Smooth muscle cell (in vitro differentiated cells): ENCODE measurements around the gene ZNF697. TPM values are rescaled to one million over a fixed set of nuclear protein-coding genes. Genes with fewer than 3 reads are reported as not detected.
"Not testable (repeated sequence)": the region's sequence is repeated elsewhere in the genome, so short reads cannot be mapped to it uniquely, and the experiment has no call there.

Source experiments
- DNase-seq: peaks from one replicate; lab custom pipeline; 2025; ENCODE audit not compliant: unreplicated experiment; lab: John Stamatoyannopoulos, UW
- H2AFZ ChIP-seq: fragments of 200-600 bp; sonication (generic); 2 replicates; pipeline ENCODE4 v1.6.0; 2016; ENCODE audit warnings: antibody characterized with exemption, low read depth, mild to moderate bottlenecking
- H3F3A ChIP-seq: fragments of 200-600 bp; sonication (generic); 2 replicates; pipeline ENCODE4 v1.6.0; 2017; ENCODE audit warnings: antibody characterized with exemption, low read depth
- H3K27ac ChIP-seq: fragments of 200-600 bp; sonication (generic); 2 replicates; pipeline ENCODE4 v1.5.1; 2016; ENCODE audit warnings: low read depth, mild to moderate bottlenecking
- H3K27me3 ChIP-seq: fragments of 200-600 bp; sonication (generic); 2 replicates; pipeline ENCODE4 v1.6.1; 2016; ENCODE audit warnings: low read depth, mild to moderate bottlenecking
- H3K36me3 ChIP-seq: fragments of 200-600 bp; sonication (generic); 2 replicates; pipeline ENCODE4 v1.5.1; 2016; ENCODE audit warnings: low read depth
- H3K4me1 ChIP-seq: fragments of 200-600 bp; sonication (generic); 2 replicates; pipeline ENCODE4 v1.5.1; 2016; ENCODE audit warnings: low read depth
- H3K4me2 ChIP-seq: fragments of 200-600 bp; sonication (generic); 2 replicates; pipeline ENCODE4 v1.6.0; 2016; ENCODE audit warnings: mild to moderate bottlenecking
- H3K4me3 ChIP-seq: fragments of 200-600 bp; sonication (generic); 2 replicates; pipeline ENCODE4 v1.5.1; 2016; ENCODE audit warnings: mild to moderate bottlenecking
- H3K79me2 ChIP-seq: fragments of 200-600 bp; sonication (generic); 2 replicates; pipeline ENCODE4 v1.6.0; 2016; ENCODE audit warnings: low read depth, mild to moderate bottlenecking
- H3K9ac ChIP-seq: fragments of 200-600 bp; sonication (generic); 2 replicates; pipeline ENCODE4 v1.6.0; 2016; ENCODE audit warnings: low read depth
- H3K9me3 ChIP-seq: fragments of 200-600 bp; sonication (generic); replicated peaks from 2 replicates; pipeline ENCODE4 v1.5.1; 2016; ENCODE audit warnings: low read depth
- H4K20me1 ChIP-seq: fragments of 200-600 bp; sonication (generic); 2 replicates; pipeline ENCODE4 v1.6.0; 2016; ENCODE audit warnings: low read depth
- CTCF ChIP-seq: fragments of 200-600 bp; sonication (generic); IDR thresholded peaks from 2 replicates; pipeline ENCODE4 v1.5.1; 2017; ENCODE audit warnings: borderline replicate concordance, mild to moderate bottlenecking, antibody characterized with exemption; ENCODE audit not compliant: insufficient read depth, poor library complexity, severe bottlenecking
- WGBS: methylation state at CpG from one replicate; pipeline ENCODE4 v1.1.7; 2016; ENCODE audit warnings: low lambda C conversion rate; 5-methylcytosine and 5-hydroxymethylcytosine counted together
- polyA plus RNA-seq: library from polyadenylated mRNA; unstranded; fragments of >200 nt; fragmentation: Nextera tagmentation; extraction: Ambion mirVana; gene quantifications from 2 replicates; pipeline ENCODE4 v1.2.1, GENCODE V29; 2016
- total RNA-seq: library from RNA; depleted of rRNA; stranded (reverse); fragments of >200 nt; gene quantifications from 2 replicates; pipeline ENCODE4 v1.2.3, GENCODE V29; 2014

Gene ZNF697
- total RNA-seq (18.5 and 20.0 TPM in 2 replicates), polyA plus RNA-seq (1.5 and 2.2 TPM in 2 replicates)

DNA sequence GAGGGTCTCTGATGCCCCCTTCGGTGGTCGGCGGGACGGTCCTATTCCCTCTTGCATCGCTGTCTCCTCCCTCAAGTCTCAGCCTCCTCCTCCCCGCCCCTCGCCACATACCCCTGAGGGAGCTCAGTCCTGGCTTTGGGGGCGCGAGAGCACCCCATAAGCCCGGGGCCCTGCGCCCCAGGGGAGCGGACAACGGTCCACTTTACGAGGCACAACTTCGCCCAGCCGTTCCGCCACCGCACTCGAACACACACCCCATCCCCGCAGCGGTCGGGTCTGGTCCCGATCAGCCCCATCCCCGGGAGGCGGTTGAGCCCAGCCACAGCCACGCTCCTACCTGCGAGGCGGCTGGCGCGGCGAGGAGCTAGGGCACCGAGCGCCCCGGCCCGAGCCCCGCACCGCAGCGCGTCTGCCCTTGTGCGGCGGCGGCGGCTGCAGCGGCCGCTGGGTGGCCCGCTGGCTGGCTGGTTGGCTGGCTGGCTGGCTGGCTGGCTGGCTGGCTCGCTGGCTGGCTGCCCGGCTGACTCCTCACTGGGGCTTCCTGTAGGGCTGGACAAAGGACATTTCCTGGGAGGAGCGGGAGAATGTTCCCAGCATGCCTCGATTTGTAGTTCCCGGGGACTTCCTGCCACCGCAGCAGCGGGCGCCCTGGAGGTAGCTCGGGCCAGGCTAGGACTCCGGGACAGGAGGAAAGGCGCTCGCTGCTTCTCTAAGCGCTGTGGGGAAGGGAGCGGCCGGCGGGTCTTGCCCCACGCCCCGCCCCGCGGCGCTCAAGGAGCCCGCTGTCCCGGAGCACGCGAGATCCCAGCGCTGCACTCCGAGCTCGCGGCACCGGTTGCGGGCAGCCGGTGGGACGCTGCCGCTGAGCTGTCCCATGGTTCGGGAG lies at the start of gene ZNF697:
Gene ZNF697 (minus strand): TSS at position 533 of the 886 bp plus-strand sequence. CDS start 22,166 bp downstream, outside the sequence.
- DNase-seq = peak; percentile 84
- H3K9ac ChIP-seq = peak within 1 kb of the TSS; percentile 98
- WGBS = under 1% methylated on average over 78 of the region's 81 CpGs
- peaks cover 4% of the 10 kb centered on the region for H3F3A ChIP-seq
- TF ChIP-seq CTCF = peak; percentile 16
- peaks cover 26% of the 10 kb centered on the region for H4K20me1 ChIP-seq
- H3K27me3 ChIP-seq = no peaks in the 10 kb centered on the region
- H3K4me2 ChIP-seq = peak within 1 kb of the TSS; percentile 92
- H3K4me3 ChIP-seq = peak within 1 kb of the TSS; percentile 94
- no peaks in the 10 kb centered on the region for H3K36me3 ChIP-seq
- peaks cover 17% of the 10 kb centered on the region for H3K4me1 ChIP-seq
- no peaks in the 10 kb centered on the region for H3K9me3 ChIP-seq
- peak within 1 kb of the TSS; percentile 100 for H3K27ac ChIP-seq
- peaks cover 37% of the 10 kb centered on the region for H3K79me2 ChIP-seq
- peak within 1 kb of the TSS; percentile 72 for H2AFZ ChIP-seq

- WGBS = 58% methylated on average over 3 of the region's 3 CpGs
- no peak overlapping the region for H3K4me3 ChIP-seq
These were observed 49.5 kb upstream of the ZNF697 start for GRCh38 chr1:119697598-119697997.

DNA sequence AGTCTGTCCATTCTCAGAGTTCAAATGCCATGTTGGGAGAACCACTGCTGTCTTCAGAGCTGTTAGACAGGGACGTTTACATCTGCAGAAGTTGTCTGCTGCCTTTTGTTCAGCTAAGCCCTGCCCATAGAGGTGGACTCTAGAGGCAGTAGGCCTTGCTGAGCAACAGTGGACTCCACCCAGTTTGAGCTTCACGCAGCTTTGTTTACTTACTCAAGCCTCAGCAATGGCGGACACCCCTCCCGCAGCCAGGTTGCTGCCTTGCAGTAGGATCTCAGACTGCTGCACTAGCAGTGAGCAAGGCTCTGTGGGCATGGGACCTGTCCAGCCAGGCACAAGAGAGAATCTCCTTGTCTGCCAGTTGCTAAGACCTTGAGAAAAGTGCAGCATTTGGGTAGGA lies 48.8 kb upstream of the ZNF697 start:
- not testable (repeated sequence) for H4K20me1 ChIP-seq, H3K4me3 ChIP-seq, H3K27me3 ChIP-seq, H3K79me2 ChIP-seq, H2AFZ ChIP-seq, H3K36me3 ChIP-seq, H3K27ac ChIP-seq, H3F3A ChIP-seq, H3K9me3 ChIP-seq, DNase-seq, H3K4me2 ChIP-seq, H3K9ac ChIP-seq
- 84% methylated on average over 4 of the region's 4 CpGs for WGBS
- peaks cover 14% of the 10 kb centered on the region for H3K4me1 ChIP-seq

More at GRCh38 chr1:119697598-119697997, 49.5 kb upstream of the ZNF697 start:
- Histone ChIP-seq H3K79me2 (no peaks in the 10 kb centered on the region), H3K9ac (no peak overlapping the region), H3K27ac (no peak overlapping the region), H3K4me2 (no peak overlapping the region), H3F3A (no peaks in the 10 kb centered on the region), H3K36me3 (no peaks in the 10 kb centered on the region), H3K4me1 (peaks cover 14% of the 10 kb centered on the region), H3K27me3 (no peaks in the 10 kb centered on the region), H3K9me3 (peaks cover 5% of the 10 kb centered on the region), H4K20me1 (no peaks in the 10 kb centered on the region), H2AFZ (no peak overlapping the region)
- DNase-seq = no peak
- no peak for TF ChIP-seq CTCF

DNA sequence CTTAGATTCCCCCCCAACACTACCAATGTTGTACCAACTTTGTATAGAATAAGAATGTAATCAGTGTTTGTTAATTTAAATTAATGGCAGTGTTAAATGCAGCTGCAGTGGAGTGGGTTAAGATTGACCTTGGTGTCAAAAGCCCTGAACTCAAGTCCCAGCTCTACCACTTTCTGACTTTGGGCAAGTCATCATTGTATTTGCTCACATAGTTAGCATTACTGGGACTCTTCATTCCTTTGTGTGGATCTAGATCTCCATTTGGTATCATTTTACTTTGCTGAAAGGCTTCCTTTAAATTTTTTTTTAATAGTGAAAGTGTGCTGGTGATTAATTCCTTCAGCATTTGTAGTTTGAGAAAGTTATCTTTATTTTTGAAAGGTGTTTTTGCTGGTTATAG lies 41.4 kb upstream of the ZNF697 start:
- H3K79me2 ChIP-seq = no peaks in the 10 kb centered on the region
- H3K36me3 ChIP-seq = no peaks in the 10 kb centered on the region
- H3K9me3 ChIP-seq = no peaks in the 10 kb centered on the region
- no peak for DNase-seq
- no peak overlapping the region for H3K4me2 ChIP-seq
- no peaks in the 10 kb centered on the region for H4K20me1 ChIP-seq
- no peaks in the 10 kb centered on the region for H3F3A ChIP-seq
- no peak for TF ChIP-seq CTCF
- H2AFZ ChIP-seq = no peak overlapping the region
- H3K27me3 ChIP-seq = no peaks in the 10 kb centered on the region
- H3K9ac ChIP-seq = no peak overlapping the region
- no peak overlapping the region for H3K27ac ChIP-seq
- no peak overlapping the region for H3K4me3 ChIP-seq
- H3K4me1 ChIP-seq = peaks cover 5% of the 10 kb centered on the region
